Activated naive CD4-positive, alpha-beta T cell treated with anti-CD3 and anti-CD28 coated beads, Interleukin-2, amount 50 U/mL, for 72 hours (primary cell): ENCODE data around the gene CYP2A6. TPM values are rescaled to one million over a fixed set of nuclear protein-coding genes. Genes with fewer than 3 reads are reported as not detected.
"Not testable (repeated sequence)": the region's sequence is repeated elsewhere in the genome, so short reads cannot be mapped to it uniquely, and the experiment has no call there.

Experiments used
- ATAC-seq, 2 donors: fragments of 150-1000 bp; cut with Tn5 transposase; 2 replicates each; pipeline ENCODE4 v1.10.0; 2021; ENCODE audit warnings: mild to moderate bottlenecking in 2 of 2, moderate library complexity in 2 of 2
- DNase-seq, 2 donors: peaks; one replicate each; pipeline ENCODE4 v3.0.0; 2021 to 2022; ENCODE audit warnings: low spot score in 2 of 2
- H3K27ac Mint-ChIP-seq, 2 donors: one replicate each; pipeline ENCODE4 v1.8.0; 2022; ENCODE audit warnings: mild to moderate bottlenecking in 2 of 2, mixed read lengths in 2 of 2
- H3K36me3 Mint-ChIP-seq, 2 donors: one replicate each; pipeline ENCODE4 v1.8.0; 2022; ENCODE audit warnings: mixed read lengths in 2 of 2
- H3K9me3 Mint-ChIP-seq, 2 donors: one replicate each; pipeline ENCODE4 v1.8.0; 2022; ENCODE audit warnings: mixed read lengths in 2 of 2
- total RNA-seq, 2 donors: library from RNA; stranded (reverse); gene quantifications; one replicate each; pipeline ENCODE4 v1.2.3, GENCODE V29; 2022

CYP2A6 gene
- total RNA-seq, 2 donors from 2014 or later = 0.23 TPM; not detected in 1

GRCh38 chr19:40827386-40828247 lies 22.6 kb downstream of the CYP2A6 start:
- H3K9me3 Mint-ChIP-seq = peaks cover 3 to 5% of the 10 kb centered on the region in 2 donors
- DNase-seq = peak in 1 of 2 donors; percentile 42
- no peak for ATAC-seq
- peaks cover 6 to 7% of the 10 kb centered on the region in 2 donors for H3K36me3 Mint-ChIP-seq
- H3K27ac Mint-ChIP-seq = no peak overlapping the region

GRCh38 chr19:40826699-40827385 lies 23.4 kb downstream of the CYP2A6 start:
- not testable (repeated sequence) for H3K27ac Mint-ChIP-seq, H3K9me3 Mint-ChIP-seq, H3K36me3 Mint-ChIP-seq
- DNase-seq = peak in 1 of 2 donors; percentile 49
- peak; percentile 67 to 75 for ATAC-seq

- ATAC-seq, DNase-seq, H3K36me3 Mint-ChIP-seq, H3K9me3 Mint-ChIP-seq, H3K27ac Mint-ChIP-seq: not testable (repeated sequence)
Measured at GRCh38 chr19:40826312-40826698, 23.9 kb downstream of the CYP2A6 start.

GRCh38 chr19:40825460-40826095 lies 24.7 kb downstream of the CYP2A6 start:
- H3K27ac Mint-ChIP-seq = peak overlapping the region in 1 of 2 donors; percentile 31
- ATAC-seq, H3K9me3 Mint-ChIP-seq, H3K36me3 Mint-ChIP-seq, DNase-seq: not testable (repeated sequence)

GRCh38 chr19:40824916-40825315 lies 25.3 kb downstream of the CYP2A6 start:
- H3K36me3 Mint-ChIP-seq, ATAC-seq, H3K9me3 Mint-ChIP-seq: not testable (repeated sequence)
- peak overlapping the region in 1 of 2 donors; percentile 31 for H3K27ac Mint-ChIP-seq
- peak in 1 of 2 donors; percentile 41 for DNase-seq

- H3K36me3 Mint-ChIP-seq, H3K27ac Mint-ChIP-seq, ATAC-seq, H3K9me3 Mint-ChIP-seq: not testable (repeated sequence)
- peak in 1 of 2 donors; percentile 9 for DNase-seq
Measured at GRCh38 chr19:40822704-40823553, 27.3 kb downstream of the CYP2A6 start.

- ATAC-seq (no peak), DNase-seq (peak in 1 of 2 donors; percentile 39)
- peak overlapping the region in 1 of 2 donors; percentile 46 for H3K27ac Mint-ChIP-seq
- peaks cover 6% of the 10 kb centered on the region in 2 donors for H3K36me3 Mint-ChIP-seq
- peaks cover 2% of the 10 kb centered on the region in 2 donors for H3K9me3 Mint-ChIP-seq
Measured at GRCh38 chr19:40822161-40822560, 28.1 kb downstream of the CYP2A6 start.

GRCh38 chr19:40819479-40820234 lies 30.6 kb downstream of the CYP2A6 start:
- peak in 1 of 2 donors; percentile 13 for ATAC-seq
- not testable (repeated sequence) for H3K36me3 Mint-ChIP-seq, H3K9me3 Mint-ChIP-seq, H3K27ac Mint-ChIP-seq
- peak; percentile 49 to 66 for DNase-seq

GRCh38 chr19:40818480-40819399 lies 31.5 kb downstream of the CYP2A6 start:
- H3K9me3 Mint-ChIP-seq, H3K36me3 Mint-ChIP-seq: not testable (repeated sequence)
- peak; percentile 69 to 78 for DNase-seq
- ATAC-seq = peak; percentile 91 to 92
- H3K27ac Mint-ChIP-seq = peak overlapping the region; percentile 16 to 36

GRCh38 chr19:40815223-40815622 lies 35.0 kb downstream of the CYP2A6 start:
- DNase-seq (no peak), ATAC-seq (no peak)
- Mint-ChIP-seq H3K36me3 (no peaks in the 10 kb centered on the region), H3K27ac (peak overlapping the region in 1 of 2 donors; percentile 7), H3K9me3 (no peaks in the 10 kb centered on the region)

- H3K27ac Mint-ChIP-seq = peak overlapping the region in 1 of 2 donors; percentile 85
Measured at GRCh38 chr19:40813182-40813581, 37.1 kb downstream of the CYP2A6 start.

GRCh38 chr19:40812571-40812970 lies 37.7 kb downstream of the CYP2A6 start:
- H3K27ac Mint-ChIP-seq = peak overlapping the region in 1 of 2 donors; percentile 85
- H3K9me3 Mint-ChIP-seq, H3K36me3 Mint-ChIP-seq, ATAC-seq, DNase-seq: not testable (repeated sequence)

More at GRCh38 chr19:40813182-40813581, 37.1 kb downstream of the CYP2A6 start:
- DNase-seq = no peak
- no peak for ATAC-seq
- no peaks in the 10 kb centered on the region for H3K36me3 Mint-ChIP-seq
- H3K9me3 Mint-ChIP-seq = no peaks in the 10 kb centered on the region

- peaks cover 0 to 3% of the 10 kb centered on the region in 2 donors for H3K36me3 Mint-ChIP-seq
- H3K9me3 Mint-ChIP-seq = no peaks in the 10 kb centered on the region
- ATAC-seq (no peak), DNase-seq (peak in 1 of 2 donors; percentile 23)
- H3K27ac Mint-ChIP-seq = peak overlapping the region; percentile 81 to 85
Measured at GRCh38 chr19:40811478-40812341, 38.5 kb downstream of the CYP2A6 start.
